ENCODE results near the gene ECSCR.
A peak's percentile ranks its signal among the peaks of the same experiment; 100 is the strongest.
"Not testable (repeated sequence)": the region's sequence is repeated elsewhere in the genome, so short reads cannot be mapped to it uniquely, and the experiment has no call there.

Gene ECSCR, protein sequence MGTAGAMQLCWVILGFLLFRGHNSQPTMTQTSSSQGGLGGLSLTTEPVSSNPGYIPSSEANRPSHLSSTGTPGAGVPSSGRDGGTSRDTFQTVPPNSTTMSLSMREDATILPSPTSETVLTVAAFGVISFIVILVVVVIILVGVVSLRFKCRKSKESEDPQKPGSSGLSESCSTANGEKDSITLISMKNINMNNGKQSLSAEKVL

DNA sequence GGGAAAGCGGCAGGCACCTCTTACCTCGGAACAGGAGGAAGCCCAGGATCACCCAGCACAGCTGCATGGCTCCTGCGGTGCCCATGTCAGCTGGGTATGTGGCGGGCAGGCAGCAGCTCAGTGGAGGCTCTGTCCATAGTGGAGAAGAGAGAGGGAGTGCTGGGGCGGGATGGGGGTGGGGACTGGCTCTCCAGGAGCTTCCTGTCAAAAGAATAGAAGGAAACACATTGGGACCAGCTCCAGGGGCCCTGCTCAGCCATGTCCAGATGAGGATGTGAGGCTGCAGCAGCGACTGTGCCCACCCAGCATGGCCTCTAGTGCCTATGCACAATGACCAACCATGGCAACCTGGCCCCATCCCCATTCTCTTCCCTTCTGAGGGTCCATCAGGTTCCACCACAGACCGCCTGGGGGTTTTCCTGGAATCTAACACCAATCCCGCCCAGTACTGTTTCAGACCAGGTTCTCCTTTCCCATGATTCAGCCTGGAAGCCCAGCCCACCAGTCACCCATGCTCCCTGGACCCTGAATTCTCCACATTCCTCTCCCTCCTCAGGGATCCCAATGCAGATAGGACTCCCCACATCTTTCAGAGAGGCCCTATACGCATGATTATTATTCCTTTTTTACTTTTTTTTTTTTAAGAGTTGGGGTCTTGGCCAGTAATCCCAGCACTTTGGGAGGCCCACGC, at the start of gene ECSCR:
TSS of gene ECSCR (minus strand) at position 158 of the 691 bp plus-strand sequence. CDS start at position 85, 73 bp downstream.
- no peak for DNase-seq (ENCODE audit: low read depth)

DNA sequence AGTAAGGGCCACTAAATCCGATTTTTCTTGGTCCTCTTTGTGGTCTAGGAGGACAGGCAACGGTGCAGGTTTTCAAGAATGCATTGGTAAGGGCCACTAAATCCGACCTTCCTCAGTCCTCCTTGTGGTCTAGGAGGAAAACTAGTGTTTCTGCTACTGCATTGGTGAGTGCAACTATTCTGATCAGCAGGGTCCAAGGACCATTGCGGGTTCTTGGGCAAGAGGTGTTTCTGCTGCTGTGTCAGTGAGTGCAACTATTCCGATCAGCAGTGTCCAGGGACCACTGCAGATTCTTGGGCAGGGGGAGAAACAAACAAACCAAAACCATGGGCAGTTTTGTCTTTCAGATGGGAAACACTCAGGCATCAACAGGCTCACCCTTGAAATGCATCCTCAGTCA, 42.2 kb upstream of the ECSCR start:
- not testable (repeated sequence) for DNase-seq (ENCODE audit: low read depth)

DNA sequence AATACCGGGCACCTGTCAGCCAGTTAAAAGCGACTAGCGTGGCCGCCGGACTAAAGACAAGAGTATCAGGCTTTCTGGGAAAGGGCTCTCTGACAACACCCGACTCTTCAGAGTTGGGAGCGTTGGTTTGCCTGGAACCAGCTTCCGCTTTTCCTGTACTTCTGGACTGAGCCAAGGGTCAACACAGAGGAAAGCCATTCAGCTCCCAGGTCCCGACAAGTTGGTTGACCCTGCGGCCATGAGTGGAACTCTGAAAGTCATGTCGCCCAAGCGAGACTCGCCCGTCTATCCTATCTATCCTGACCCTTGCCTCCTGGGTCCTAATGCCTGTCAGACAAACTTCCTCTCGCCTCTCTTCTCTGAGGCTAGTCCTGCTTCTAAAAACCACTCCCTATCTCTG, 41.3 kb upstream of the ECSCR start:
- DNase-seq (ENCODE audit: low read depth), result not testable (repeated sequence)

DNA sequence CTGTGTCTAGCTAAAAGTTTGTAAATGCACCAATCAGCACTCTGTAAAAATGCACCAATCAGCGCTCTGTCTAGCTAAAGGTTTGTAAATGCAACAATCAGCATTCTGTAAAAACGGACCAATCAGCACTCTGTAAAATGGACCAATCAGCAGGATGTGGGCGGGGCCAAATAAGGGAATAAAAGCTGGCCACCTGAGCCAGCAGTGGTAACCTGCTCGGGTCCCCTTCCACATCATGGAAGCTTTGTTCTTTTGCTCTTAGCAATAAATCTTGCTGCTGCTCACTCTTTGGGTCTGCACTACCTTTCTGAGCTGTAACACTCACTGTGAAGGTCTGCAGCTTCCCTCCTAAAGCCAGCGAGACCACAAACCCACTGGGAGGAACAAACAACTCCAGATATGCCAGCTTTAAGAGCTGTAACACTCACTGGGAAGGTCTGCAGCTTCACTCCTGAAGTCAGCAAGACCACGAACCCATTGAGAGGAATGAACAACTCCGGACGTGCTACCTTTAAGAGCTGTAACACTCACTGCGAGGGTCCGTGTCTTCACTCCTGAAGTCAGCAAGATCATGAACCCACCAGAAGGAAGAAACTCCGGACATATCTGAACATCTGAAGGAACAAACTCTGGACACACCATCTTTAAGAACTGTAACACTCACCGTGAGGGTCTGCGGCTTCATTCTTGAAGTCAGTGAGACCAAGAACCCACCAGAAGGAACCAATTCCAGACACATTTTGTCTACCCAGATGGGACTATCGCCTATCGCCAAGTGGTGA, 40.7 kb upstream of the ECSCR start:
- not testable (repeated sequence) for DNase-seq (ENCODE audit: low read depth)

DNA sequence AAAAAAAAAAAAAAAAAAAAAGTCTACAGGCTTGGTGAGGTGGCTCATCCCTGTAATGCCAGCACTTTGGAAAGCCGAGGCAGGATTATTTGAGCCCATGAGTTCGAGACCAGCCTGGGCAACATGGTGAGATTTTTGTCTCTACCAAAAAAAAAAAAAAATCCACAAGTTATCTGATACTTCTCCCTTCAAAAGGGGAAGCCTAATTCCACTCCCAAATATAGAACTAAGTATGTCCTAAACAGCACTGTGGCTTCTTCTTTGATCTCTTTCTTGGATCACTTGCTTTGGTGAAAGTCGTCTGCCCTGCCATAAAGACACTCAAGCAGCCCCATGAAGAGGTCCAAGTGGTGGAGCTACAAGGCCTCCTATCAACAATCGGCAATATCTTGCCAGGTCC, 38.8 kb upstream of the ECSCR start:
- DNase-seq (ENCODE audit: low read depth), result no peak

DNA sequence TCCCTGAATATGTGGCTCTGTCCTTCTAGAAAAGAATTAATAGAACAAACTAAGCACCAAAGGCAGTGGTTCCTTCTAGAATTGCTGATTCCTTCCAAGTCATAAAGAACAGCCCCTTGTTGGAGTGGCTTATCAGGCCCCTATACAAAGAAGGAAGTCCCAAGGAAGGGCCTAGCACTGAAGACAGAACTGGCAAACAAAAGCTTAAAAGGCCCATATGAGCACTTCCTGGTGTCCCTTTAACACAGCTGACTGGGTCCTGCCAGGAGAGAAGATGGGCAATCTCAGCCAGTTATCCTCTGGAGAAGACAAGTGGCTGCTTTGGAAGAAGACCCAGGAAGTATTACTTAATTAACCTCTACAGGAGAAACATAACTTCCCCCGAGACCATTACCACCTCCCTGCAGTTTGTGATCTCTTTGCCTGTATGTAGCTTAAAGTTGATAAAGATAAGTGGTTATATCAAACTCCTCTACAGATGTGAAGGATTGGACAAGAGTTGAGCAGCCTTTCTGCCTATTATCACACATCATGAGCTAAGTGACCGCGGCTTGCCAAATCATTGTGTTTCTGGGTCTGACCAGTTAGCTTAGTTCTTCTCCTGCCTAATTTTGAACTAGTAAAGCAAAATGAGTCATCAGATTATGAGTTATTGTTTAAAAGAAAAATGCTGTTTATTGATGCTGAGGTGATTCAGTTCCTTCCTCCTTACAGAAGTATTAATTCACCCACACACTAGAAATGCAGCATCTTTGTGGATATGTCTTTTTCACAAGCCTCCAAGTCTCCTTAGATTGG, 33.3 kb upstream of the ECSCR start:
- no peak for DNase-seq (ENCODE audit: low read depth)

DNA sequence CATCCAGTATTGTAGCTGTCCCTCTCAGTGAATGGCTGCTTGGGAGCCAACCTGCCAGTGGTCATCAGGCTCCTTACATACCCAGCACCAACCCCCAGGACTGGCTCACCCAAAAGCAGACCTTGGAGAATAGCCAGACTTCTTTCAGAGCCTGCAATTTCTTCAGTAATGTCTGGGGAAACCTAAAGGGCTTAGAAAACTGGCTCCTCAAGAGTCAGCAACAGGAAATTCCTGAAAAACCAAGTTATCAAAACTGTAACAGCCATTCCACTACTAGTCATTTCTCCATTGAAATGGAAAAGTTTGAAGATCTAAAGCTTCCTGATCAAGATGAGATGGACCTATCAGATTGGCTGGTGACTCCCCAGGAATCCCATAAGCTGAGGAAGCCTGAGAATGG, 32.3 kb upstream of the ECSCR start:
- DNase-seq (ENCODE audit: low read depth), result no peak

DNA sequence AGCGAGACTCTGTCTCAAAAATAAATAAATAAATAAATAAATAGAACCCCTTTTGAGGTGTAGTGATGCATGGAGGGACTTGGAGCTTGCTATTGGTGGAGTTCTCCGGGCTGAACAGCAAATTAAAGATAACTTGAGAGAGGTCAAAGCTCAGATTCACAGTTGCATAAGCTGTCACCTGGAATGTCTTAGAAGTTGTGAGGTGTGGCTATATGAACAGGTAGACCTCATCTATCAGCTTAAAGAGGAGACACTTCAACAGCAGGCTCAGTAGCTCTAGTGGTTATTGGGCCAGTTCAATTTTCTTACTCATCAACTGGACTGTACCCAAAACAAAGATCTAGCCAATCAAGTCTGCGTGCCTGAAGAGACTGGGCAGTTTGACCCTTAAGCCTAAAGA, 31.7 kb upstream of the ECSCR start:
- no peak for DNase-seq (ENCODE audit: low read depth)

DNA sequence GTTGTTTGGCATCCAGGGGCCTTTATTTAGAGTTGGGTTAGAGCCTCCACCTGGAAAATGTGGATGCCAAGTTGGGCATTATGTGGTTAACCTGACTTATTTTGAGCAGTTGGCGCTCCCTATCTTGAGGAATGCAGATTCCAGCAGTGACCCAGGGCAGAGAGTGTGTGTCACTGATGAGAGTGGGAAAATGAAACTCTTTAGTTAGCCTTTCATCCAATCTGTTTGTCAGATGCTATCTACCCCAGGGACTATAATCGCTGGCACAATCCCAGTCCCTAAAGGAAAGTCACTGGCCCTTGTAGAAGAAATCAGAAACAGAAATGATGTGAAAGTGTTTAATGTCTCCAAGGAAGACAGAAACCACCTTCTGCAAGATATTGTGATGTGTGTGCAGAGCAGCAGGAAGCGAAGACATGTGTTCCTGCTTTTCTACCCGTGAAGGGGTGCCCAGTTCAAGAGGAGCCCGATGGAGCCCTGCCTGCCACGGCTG, 30.2 kb upstream of the ECSCR start:
- DNase-seq (ENCODE audit: low read depth), result no peak

DNA sequence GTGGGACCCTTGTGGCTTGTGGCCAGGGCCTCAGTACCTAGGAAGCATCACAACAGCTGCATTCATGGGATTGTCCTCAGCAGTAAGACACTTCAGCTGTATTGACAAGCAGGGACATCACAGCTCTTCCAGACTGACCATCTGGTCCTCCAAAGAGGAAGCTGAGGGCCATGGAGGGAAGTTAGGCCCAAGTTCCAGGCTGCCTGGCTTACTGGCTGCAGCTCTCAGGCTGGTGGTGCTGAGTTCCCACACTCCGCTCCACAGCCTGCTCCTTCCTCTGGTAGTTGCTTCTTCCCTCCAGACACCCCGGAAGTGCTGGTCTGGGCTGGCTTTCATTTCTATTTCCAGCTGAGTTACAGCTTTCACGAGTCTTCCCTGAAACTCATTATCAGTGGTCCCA, 25.7 kb upstream of the ECSCR start:
- DNase-seq (ENCODE audit: low read depth), result no peak

DNA sequence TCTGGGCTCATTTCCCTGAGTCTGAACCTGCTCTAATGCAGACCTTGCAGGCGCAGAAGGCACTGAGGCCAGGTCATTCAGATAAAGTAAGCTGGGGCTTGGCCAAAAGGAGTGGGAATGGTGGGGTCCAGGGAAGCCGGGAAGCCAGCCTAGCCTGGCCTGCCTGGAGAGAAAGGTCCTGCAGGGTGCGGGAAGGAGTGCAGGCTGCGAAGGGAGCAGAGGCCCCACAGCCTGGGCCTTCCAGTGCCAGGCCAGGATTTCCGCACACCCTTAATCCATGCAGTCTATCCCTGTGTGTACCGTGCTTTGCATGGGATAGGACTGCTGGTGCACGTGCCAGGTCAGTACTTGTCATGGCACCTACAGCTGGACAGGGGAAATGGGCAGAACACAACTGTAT, 23.7 kb upstream of the ECSCR start:
- DNase-seq (ENCODE audit: low read depth), result no peak

DNA sequence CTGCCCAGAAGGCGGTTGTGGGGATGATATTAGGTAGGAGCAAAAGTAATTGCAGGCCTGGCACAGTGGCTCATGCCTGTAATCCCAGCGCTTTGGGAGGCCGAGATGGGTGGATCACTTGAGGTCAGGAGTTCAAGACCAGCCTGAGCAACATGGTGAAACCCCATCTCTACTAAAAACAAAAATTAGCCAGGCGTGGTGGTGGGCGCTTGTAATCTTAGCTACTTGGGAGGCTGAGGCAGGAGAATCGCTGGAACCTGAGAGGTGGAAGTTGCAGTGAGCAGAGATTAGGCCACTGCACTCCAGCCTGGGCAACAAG, 20.3 kb upstream of the ECSCR start:
- not testable (repeated sequence) for DNase-seq (ENCODE audit: low read depth)

DNA sequence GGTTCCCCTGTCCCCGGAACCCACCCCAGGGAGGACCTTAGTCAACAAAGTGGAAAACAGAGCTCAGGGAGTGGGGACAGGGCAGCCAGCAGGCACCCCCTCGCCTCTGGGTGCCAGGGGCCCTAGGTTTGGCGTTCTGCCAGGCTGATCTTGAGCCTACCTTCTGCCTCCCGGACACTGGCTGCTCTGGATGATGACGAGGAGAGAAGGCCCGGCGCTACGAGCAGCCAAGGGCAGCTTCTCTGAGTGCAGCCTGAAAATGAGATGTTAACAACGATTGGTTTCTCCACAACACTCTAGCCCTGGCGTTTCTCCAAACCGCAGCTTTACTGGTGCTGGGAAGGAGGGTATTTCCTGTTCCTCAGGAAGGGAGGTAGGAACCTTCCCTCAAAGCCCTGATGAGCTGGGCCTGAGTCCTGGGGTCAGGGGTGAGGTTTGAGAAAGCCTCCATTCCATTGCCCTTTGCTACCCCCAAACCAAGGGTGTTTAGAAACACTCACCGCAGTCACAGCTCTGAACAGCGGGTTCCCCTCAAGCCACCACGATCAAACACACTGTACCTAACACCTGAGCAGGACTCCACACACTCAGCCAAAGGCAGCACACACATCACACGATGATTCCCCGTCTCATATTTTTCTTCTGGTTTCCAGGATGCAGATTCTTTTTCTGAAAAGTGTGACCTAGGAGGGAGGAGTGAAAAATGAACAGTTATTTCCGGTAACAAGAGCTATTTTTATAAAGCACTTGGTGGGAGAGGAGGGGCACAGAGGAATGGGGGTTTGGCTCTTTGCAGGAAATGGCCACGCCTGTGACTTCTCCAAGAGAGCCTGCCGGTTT, 19.7 kb upstream of the ECSCR start, which contains the start of gene STING1:
TSS of gene STING1 (minus strand) at position 709 of the 840 bp plus-strand sequence. CDS start 1,054 bp downstream, outside the sequence.
- DNase-seq (ENCODE audit: low read depth), result peak; percentile 55

DNA sequence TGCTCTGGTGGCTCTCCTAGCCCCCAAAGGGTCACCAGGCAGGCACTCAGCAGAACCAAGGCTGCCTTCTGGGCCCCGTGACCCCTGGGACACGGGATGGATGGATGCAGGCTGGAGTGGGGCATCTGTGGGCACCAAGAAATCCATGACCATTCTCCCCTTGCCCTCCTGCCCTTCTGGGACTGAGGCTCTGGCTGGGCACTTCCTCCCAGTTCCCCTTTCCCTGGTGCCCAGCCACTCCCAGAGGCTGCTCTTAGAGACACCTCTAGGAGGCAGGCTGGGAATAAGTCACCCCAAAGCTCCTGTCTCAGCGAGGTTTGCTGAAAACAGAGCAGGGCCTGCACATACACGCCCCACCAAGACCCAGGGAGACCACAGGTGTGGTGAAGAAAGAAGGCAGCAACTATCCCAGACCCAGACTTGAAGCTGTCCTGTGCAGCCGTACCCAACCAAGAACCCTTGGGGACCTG, 19.1 kb upstream of the ECSCR start:
- no peak for DNase-seq (ENCODE audit: low read depth)

DNA sequence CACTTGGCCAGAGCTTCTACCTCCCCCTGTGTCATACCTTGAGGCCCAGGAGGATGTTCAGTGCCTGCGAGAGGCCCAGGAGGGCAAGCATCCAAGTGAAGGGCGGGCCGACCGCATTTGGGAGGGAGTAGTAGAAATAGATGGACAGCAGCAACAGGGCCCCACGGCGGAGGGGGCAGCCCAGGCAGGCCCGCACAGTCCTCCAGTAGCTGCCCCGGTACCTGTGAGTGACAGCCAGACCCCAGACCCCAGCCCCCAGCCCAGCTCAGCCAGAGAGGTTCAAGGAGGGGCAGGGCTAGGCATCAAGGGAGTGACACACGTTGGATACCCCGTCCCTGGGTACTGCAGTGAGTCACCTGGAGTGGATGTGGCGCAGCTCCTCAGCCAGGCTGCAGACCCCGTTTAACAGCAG, 18.6 kb upstream of the ECSCR start:
- DNase-seq (ENCODE audit: low read depth), result peak; percentile 29

DNA sequence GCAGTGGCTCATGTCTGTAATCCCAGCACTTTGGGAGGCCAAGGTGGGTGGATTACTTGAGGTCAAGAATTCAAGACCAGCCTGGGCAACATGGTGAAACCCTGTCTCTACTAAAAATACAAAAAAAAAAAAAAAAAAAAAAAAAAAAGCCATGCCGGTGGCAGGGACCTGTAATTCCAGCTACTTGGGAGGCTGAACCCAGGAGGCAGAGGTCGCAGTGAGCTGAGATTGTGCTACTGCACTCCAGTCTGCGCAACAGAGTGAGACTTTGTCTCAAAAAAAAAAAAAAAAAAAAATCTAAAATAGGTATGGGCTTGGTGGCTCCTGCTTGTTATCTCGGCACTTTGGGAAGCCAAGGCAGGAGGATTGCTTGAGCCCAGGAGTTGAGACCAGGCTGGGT, 17.2 kb upstream of the ECSCR start:
- not testable (repeated sequence) for DNase-seq (ENCODE audit: low read depth)

DNA sequence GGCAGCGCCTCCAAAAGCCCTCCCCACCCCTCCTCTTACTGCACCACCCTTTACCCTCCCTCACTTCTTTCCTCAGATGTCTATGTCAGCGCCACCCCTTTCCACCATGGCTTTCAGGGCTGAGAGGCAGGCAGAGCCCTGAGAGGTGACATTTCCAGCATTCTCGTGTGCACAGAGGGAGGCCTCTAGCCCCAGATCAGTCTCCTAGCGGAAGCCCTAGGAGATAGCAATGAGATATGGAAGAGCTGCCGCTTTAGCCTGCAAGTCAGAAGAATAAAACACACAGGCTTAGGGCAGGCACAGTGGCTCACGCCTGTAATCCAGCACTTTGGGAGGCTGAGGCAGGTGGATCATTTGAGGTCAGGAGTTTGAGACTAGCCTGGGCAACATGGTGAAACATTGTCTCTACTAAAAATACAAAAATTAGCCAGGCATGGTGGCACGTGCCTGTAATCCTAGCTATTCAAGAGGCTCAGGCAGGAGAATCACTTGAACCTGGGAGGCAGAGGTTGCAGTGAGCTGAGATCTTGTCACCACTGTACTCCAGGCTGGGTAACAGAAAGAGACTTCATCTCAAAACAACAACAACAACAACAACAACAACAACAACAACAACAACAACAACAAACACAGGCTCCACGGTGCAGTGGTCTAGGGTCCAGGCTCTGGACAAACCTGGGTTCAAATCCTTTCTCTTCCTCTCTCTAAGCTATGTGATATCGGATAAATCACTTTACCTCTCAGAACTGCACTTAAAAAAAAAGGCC, 16.3 kb upstream of the ECSCR start:
- DNase-seq (ENCODE audit: low read depth), result not testable (repeated sequence)

DNA sequence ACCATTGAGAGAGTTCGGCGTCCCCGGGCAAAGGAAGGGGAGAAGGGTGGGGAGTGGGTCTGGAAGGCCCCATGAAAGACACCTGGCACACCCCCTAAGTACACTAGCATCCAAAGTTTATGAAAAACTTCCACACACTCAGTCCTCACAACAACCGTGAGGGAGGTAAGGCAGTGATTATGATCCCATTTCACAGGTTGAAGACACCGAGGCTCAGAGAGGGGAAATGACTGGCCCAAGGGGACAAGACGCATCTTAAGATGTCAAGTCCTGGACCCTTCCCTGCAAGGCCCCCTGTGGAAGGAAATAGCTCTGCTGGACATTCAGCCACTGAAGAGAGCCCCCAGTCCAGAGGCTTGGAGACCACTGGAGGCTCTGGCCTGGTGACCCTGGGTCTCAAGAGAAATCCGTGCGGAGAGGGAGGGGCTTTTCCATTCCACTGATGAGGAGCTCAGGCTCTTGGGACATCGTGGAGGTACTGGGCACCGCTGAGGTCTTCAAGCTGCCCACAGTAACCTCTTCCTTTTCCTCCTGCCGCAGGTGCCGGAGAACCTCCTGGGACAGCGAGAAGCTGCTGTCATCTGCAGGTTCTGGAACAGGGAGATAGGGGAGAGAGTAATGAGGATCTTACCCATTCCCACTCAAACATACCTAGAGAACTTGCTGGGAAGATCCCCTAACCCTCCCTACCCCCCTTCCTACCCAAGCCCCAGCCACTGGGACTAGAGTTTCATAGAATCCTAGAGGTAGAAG, 13.5 kb upstream of the ECSCR start:
- DNase-seq (ENCODE audit: low read depth), result no peak
